ENCODE results near the gene SPEN. TPM values are rescaled to one million over a fixed set of nuclear protein-coding genes. Genes with fewer than 3 reads are reported as not detected.

The SPEN gene
- polyA plus RNA-seq, 1 donor from 2014 or later: 7.1 TPM

DNA sequence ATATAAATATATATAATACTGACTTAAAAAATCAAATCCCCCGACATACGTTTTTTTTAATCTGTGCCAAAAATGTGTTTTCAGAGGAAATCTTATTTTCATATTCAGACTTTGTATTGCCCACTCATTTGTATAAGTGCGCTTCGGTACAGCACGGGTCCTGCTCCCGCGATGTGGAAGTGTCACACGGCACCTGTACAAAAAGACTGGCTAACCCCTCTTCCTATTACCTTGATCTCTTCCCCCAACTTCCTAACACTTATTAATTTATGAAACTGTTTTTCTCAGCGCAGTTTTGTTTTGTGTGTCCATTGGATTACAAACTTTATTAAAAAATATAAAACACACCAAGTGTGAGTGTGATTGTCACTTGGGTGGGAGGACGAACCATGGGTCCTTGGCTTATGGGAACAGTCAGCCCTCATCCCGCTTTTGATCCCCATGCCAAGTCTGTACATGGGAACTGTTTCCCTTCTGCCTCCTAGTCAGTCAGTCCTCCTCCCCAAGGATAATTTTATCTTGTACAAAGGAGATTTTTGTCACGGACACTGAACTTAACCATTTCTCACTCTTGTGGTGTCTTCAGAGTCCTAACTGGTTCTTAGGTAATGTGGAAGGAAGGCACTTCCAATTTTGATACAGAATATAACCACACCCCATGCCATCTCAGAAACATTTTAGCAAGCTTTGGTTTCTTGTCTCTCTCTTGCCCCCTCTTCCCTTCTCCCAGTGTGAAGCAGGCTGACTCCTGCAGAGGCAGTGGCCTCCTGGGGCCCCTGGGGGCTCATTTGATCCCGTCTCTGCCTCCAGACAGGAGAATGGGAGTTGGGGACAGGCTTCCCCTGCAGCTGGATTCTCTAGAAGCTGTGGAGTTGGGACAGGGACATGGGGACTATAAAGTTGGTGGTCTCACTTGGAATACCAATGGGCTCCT lies 92.9 kb downstream of the SPEN start:
- Histone ChIP-seq H3K4me2 (ENCODE audit: low read length) (no peak overlapping the region), H3K9me3 (ENCODE audit: low read length) (no peaks in the 10 kb centered on the region), H3K9ac (ENCODE audit: low read length) (no peak overlapping the region), H3K9me2 (ENCODE audit: insufficient read depth, low read length) (no peaks in the 10 kb centered on the region), H3K4me3 (ENCODE audit: low read length) (no peak overlapping the region), H3K27ac (ENCODE audit: low read length) (no peak overlapping the region), H4K20me1 (ENCODE audit: insufficient read depth) (no peaks in the 10 kb centered on the region), H3K27me3 (ENCODE audit: insufficient read depth, low read depth, low read length) (no peaks in the 10 kb centered on the region), H3K36me3 (ENCODE audit: insufficient read depth, low read length) (peaks cover 9% of the 10 kb centered on the region), H3F3A (ENCODE audit: insufficient read depth, low read length, poor library complexity, severe bottlenecking) (no peaks in the 10 kb centered on the region), H2AFZ (ENCODE audit: low read depth, low read length) (no peak overlapping the region), H3K79me2 (replicated peaks; ENCODE audit: insufficient read depth, low read length) (no peaks in the 10 kb centered on the region)
- TF ChIP-seq POLR2AphosphoS5 (IDR thresholded peaks at IDR 0.05) (no peak), SMC3 (conservative IDR thresholded peaks at IDR 0.05; ENCODE audit: poor library complexity) (no peak), TAF1 (IDR thresholded peaks at IDR 0.05; ENCODE audit: low read depth) (no peak), EZH2 (IDR thresholded peaks at IDR 0.05; ENCODE audit: borderline replicate concordance, insufficient read depth, low read length, poor library complexity, severe bottlenecking) (no peak), RAD21 (conservative IDR thresholded peaks at IDR 0.05) (no peak), MXI1 (conservative IDR thresholded peaks at IDR 0.05; ENCODE audit: poor library complexity, severe bottlenecking) (no peak), EP300 (conservative IDR thresholded peaks at IDR 0.05; ENCODE audit: poor library complexity, severe bottlenecking) (no peak)
- TF ChIP-seq, protein P1, sequence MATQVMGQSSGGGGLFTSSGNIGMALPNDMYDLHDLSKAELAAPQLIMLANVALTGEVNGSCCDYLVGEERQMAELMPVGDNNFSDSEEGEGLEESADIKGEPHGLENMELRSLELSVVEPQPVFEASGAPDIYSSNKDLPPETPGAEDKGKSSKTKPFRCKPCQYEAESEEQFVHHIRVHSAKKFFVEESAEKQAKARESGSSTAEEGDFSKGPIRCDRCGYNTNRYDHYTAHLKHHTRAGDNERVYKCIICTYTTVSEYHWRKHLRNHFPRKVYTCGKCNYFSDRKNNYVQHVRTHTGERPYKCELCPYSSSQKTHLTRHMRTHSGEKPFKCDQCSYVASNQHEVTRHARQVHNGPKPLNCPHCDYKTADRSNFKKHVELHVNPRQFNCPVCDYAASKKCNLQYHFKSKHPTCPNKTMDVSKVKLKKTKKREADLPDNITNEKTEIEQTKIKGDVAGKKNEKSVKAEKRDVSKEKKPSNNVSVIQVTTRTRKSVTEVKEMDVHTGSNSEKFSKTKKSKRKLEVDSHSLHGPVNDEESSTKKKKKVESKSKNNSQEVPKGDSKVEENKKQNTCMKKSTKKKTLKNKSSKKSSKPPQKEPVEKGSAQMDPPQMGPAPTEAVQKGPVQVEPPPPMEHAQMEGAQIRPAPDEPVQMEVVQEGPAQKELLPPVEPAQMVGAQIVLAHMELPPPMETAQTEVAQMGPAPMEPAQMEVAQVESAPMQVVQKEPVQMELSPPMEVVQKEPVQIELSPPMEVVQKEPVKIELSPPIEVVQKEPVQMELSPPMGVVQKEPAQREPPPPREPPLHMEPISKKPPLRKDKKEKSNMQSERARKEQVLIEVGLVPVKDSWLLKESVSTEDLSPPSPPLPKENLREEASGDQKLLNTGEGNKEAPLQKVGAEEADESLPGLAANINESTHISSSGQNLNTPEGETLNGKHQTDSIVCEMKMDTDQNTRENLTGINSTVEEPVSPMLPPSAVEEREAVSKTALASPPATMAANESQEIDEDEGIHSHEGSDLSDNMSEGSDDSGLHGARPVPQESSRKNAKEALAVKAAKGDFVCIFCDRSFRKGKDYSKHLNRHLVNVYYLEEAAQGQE (IDR thresholded peaks at IDR 0.05; ENCODE audit: borderline replicate concordance): no peak
- TF ChIP-seq, protein P2, sequence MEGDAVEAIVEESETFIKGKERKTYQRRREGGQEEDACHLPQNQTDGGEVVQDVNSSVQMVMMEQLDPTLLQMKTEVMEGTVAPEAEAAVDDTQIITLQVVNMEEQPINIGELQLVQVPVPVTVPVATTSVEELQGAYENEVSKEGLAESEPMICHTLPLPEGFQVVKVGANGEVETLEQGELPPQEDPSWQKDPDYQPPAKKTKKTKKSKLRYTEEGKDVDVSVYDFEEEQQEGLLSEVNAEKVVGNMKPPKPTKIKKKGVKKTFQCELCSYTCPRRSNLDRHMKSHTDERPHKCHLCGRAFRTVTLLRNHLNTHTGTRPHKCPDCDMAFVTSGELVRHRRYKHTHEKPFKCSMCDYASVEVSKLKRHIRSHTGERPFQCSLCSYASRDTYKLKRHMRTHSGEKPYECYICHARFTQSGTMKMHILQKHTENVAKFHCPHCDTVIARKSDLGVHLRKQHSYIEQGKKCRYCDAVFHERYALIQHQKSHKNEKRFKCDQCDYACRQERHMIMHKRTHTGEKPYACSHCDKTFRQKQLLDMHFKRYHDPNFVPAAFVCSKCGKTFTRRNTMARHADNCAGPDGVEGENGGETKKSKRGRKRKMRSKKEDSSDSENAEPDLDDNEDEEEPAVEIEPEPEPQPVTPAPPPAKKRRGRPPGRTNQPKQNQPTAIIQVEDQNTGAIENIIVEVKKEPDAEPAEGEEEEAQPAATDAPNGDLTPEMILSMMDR (IDR thresholded peaks at IDR 0.05; ENCODE audit: poor library complexity, severe bottlenecking): no peak

DNA sequence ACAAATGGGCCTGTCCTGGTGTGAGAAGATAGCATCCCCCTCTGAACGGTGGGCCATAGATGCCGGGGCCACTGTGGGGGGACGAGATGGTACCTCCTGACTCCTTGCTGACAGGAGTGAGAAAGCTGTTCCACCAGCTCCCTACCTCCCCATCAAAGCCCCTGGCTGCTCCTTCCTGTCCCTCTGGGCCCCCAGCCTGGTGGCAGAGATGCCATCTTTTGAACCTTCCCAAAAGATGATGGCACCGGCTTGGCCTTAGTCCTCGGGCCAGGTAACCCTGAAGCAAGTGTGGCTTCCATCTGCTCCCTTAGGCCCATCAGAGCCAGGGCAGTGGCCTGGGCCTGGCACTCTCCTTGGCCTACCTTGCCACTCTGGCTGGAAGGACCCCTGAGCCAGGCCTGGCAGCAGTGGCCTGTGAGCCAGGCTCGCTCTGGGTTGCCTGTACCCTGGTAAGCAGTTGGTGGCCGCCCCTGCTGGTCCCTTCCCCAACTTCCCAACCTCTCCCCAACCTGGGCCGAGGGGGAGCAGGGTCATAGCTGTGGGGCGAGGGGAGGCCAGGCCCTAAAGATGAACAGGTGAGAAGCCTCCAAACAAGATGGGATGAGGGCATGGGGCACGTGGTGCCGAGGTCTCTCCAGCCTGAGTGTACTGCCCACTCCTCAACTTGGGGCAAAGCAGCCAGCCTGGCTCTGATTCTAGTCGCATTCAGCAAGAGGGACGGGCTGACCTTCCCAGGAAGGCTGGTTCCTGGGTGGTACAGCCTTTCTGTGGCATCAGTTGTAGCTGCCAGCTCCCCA lies 93.7 kb downstream of the SPEN start:
- H2AFZ ChIP-seq (ENCODE audit: low read depth, low read length): no peak overlapping the region
- H3K9me3 ChIP-seq (ENCODE audit: low read length): no peaks in the 10 kb centered on the region
- H3K9me2 ChIP-seq (ENCODE audit: insufficient read depth, low read length): no peaks in the 10 kb centered on the region
- H3K27ac ChIP-seq (ENCODE audit: low read length): no peak overlapping the region
- no peaks in the 10 kb centered on the region for H3K79me2 ChIP-seq (replicated peaks; ENCODE audit: insufficient read depth, low read length)
- H3F3A ChIP-seq (ENCODE audit: insufficient read depth, low read length, poor library complexity, severe bottlenecking): no peaks in the 10 kb centered on the region
- no peaks in the 10 kb centered on the region for H4K20me1 ChIP-seq (ENCODE audit: insufficient read depth)
- no peaks in the 10 kb centered on the region for H3K27me3 ChIP-seq (ENCODE audit: insufficient read depth, low read depth, low read length)
- no peak overlapping the region for H3K9ac ChIP-seq (ENCODE audit: low read length)
- H3K4me3 ChIP-seq (ENCODE audit: low read length): no peak overlapping the region
- H3K4me2 ChIP-seq (ENCODE audit: low read length): no peak overlapping the region
- peaks cover 9% of the 10 kb centered on the region for H3K36me3 ChIP-seq (ENCODE audit: insufficient read depth, low read length)
- no peak for TF ChIP-seq TAF1 (IDR thresholded peaks at IDR 0.05; ENCODE audit: low read depth)
- TF ChIP-seq RAD21 (conservative IDR thresholded peaks at IDR 0.05): no peak
- TF ChIP-seq POLR2AphosphoS5 (IDR thresholded peaks at IDR 0.05): no peak
- no peak for TF ChIP-seq SMC3 (conservative IDR thresholded peaks at IDR 0.05; ENCODE audit: poor library complexity)
- TF ChIP-seq, protein P2 (IDR thresholded peaks at IDR 0.05; ENCODE audit: poor library complexity, severe bottlenecking): no peak
- TF ChIP-seq, protein P1 (IDR thresholded peaks at IDR 0.05; ENCODE audit: borderline replicate concordance): no peak
- TF ChIP-seq MXI1 (conservative IDR thresholded peaks at IDR 0.05; ENCODE audit: poor library complexity, severe bottlenecking): no peak
- no peak for TF ChIP-seq EZH2 (IDR thresholded peaks at IDR 0.05; ENCODE audit: borderline replicate concordance, insufficient read depth, low read length, poor library complexity, severe bottlenecking)
- no peak for TF ChIP-seq EP300 (conservative IDR thresholded peaks at IDR 0.05; ENCODE audit: poor library complexity, severe bottlenecking)

All from neural cell (in vitro differentiated cells).